GM18870 (cell line): Measurements from ENCODE around the gene CKLF.

Experiments used
- ATAC-seq: cut with Tn5 transposase; IDR thresholded peaks from one replicate; pipeline ENCODE4 v1.9.1; 2021; ENCODE audit warnings: moderate library complexity; ENCODE audit not compliant: unreplicated experiment

The CKLF gene

GRCh38 chr16:66516808-66517585 is 35.4 kb upstream of the CKLF start:
- peak; percentile 97 for ATAC-seq

- ATAC-seq = no peak
These were observed 34.7 kb upstream of the CKLF start for GRCh38 chr16:66517586-66518263.

- no peak for ATAC-seq
These were observed 32.6 kb upstream of the CKLF start for GRCh38 chr16:66519482-66520373.

GRCh38 chr16:66520406-66521170 is 31.8 kb upstream of the CKLF start:
- ATAC-seq = no peak

GRCh38 chr16:66521252-66521713 is 31.1 kb upstream of the CKLF start:
- no peak for ATAC-seq

GRCh38 chr16:66521951-66522771 is 30.2 kb upstream of the CKLF start:
- peak; percentile 43 for ATAC-seq

GRCh38 chr16:66522816-66523590 is 29.4 kb upstream of the CKLF start:
- ATAC-seq = no peak

GRCh38 chr16:66523861-66524354 is 28.5 kb upstream of the CKLF start:
- ATAC-seq = peak; percentile 47

- ATAC-seq = peak; percentile 61
These were observed 27.7 kb upstream of the CKLF start for GRCh38 chr16:66524601-66525164.

- ATAC-seq = no peak
These were observed 26.8 kb upstream of the CKLF start for GRCh38 chr16:66525396-66526180.

- ATAC-seq = no peak
These were observed 24.1 kb upstream of the CKLF start for GRCh38 chr16:66528294-66528693.

GRCh38 chr16:66529475-66529874 is 22.9 kb upstream of the CKLF start:
- ATAC-seq = no peak

GRCh38 chr16:66534376-66534799 is 18.0 kb upstream of the CKLF start:
- no peak for ATAC-seq

- no peak for ATAC-seq
These were observed 15.9 kb upstream of the CKLF start for GRCh38 chr16:66536525-66536924.

GRCh38 chr16:66537236-66537635 is 15.1 kb upstream of the CKLF start:
- ATAC-seq = no peak

GRCh38 chr16:66538910-66539309 is 13.5 kb upstream of the CKLF start:
- ATAC-seq = no peak

GRCh38 chr16:66539623-66540469 is 12.5 kb upstream of the CKLF start:
- ATAC-seq = no peak
